ENCODE results near the gene BEND3. TPM values are rescaled to one million over a fixed set of nuclear protein-coding genes. Genes with fewer than 3 reads are reported as not detected.

The BEND3 gene
- polyA plus RNA-seq, 3 donors: 0.17 to 0.52 (median 0.24) TPM

GRCh38 chr6:107102414-107102805 lies 12.9 kb downstream of the BEND3 start:
- H3K9me3 Mint-ChIP-seq: no peaks in the 10 kb centered on the region
- no peaks in the 10 kb centered on the region for H4K20me1 ChIP-seq (ENCODE audit: insufficient read depth, low read length)
- H3K9ac ChIP-seq (ENCODE audit: insufficient read depth, low read length, poor library complexity, severe bottlenecking): no peak overlapping the region
- H2AFZ ChIP-seq (ENCODE audit: insufficient read depth, low read depth, low read length, poor library complexity, severe bottlenecking): no peak overlapping the region
- H3K9me3 ChIP-seq (replicated peaks in 1 of 2; ENCODE audit: control insufficient read depth in 1 of 2, insufficient read depth in 1 of 2, low read length in 2 of 2): no peaks in the 10 kb centered on the region
- no peaks in the 10 kb centered on the region for H3K4me1 ChIP-seq (ENCODE audit: control insufficient read depth in 1 of 2, insufficient read depth in 2 of 2, low read length in 2 of 2)
- H3K4me1 Mint-ChIP-seq: peaks cover 4% of the 10 kb centered on the region
- intact Hi-C loops (cut with micrococcal nuclease): no loop called here
- H3K4me3 Mint-ChIP-seq: no peak overlapping the region
- TF ChIP-seq CTCF (IDR thresholded peaks at IDR 0.05): no peak
- H3K27me3 Mint-ChIP-seq (ENCODE audit: low read depth in 3 of 3): peaks cover 0 to 1% (median 0%) of the 10 kb centered on the region in 3 donors
- H3K27ac ChIP-seq (ENCODE audit: low read depth in 1 of 2, low read length in 2 of 2): no peak overlapping the region
- H3K4me2 ChIP-seq (replicated peaks; ENCODE audit: extremely low read depth, low read length, poor library complexity, severe bottlenecking): no peak overlapping the region
- no peaks in the 10 kb centered on the region for H3K36me3 ChIP-seq (replicated peaks in 1 of 2; ENCODE audit: control insufficient read depth in 1 of 2, insufficient read depth in 2 of 2, low read length in 2 of 2)
- no peak overlapping the region for H3K27ac Mint-ChIP-seq
- no peak for DNase-seq
- H3K79me2 ChIP-seq (ENCODE audit: insufficient read depth, low read length): no peaks in the 10 kb centered on the region
- H3K27me3 ChIP-seq (ENCODE audit: control insufficient read depth in 2 of 2, insufficient read depth in 2 of 2, low read length in 2 of 2): no peaks in the 10 kb centered on the region
- WGBS (ENCODE audit: insufficient coverage): 89% methylated on average over 6 of the region's 7 CpGs
- no peak overlapping the region for H3K4me3 ChIP-seq (replicated peaks in 1 of 3; ENCODE audit: low read depth in 2 of 3, low read length in 3 of 3)
- no peaks in the 10 kb centered on the region for H3K36me3 Mint-ChIP-seq

GRCh38 chr6:107101686-107102413 lies 13.5 kb downstream of the BEND3 start:
- Histone ChIP-seq H3K4me1 (ENCODE audit: control insufficient read depth in 1 of 2, insufficient read depth in 2 of 2, low read length in 2 of 2) (no peaks in the 10 kb centered on the region), H3K9me3 (replicated peaks in 1 of 2; ENCODE audit: control insufficient read depth in 1 of 2, insufficient read depth in 1 of 2, low read length in 2 of 2) (no peaks in the 10 kb centered on the region), H3K9ac (ENCODE audit: insufficient read depth, low read length, poor library complexity, severe bottlenecking) (no peak overlapping the region), H3K36me3 (replicated peaks in 1 of 2; ENCODE audit: control insufficient read depth in 1 of 2, insufficient read depth in 2 of 2, low read length in 2 of 2) (no peaks in the 10 kb centered on the region), H3K27ac (ENCODE audit: low read depth in 1 of 2, low read length in 2 of 2) (no peak overlapping the region), H3K27me3 (ENCODE audit: control insufficient read depth in 2 of 2, insufficient read depth in 2 of 2, low read length in 2 of 2) (no peaks in the 10 kb centered on the region), H2AFZ (ENCODE audit: insufficient read depth, low read depth, low read length, poor library complexity, severe bottlenecking) (no peak overlapping the region), H3K4me3 (replicated peaks in 1 of 3; ENCODE audit: low read depth in 2 of 3, low read length in 3 of 3) (no peak overlapping the region), H4K20me1 (ENCODE audit: insufficient read depth, low read length) (no peaks in the 10 kb centered on the region), H3K4me2 (replicated peaks; ENCODE audit: extremely low read depth, low read length, poor library complexity, severe bottlenecking) (no peak overlapping the region), H3K79me2 (ENCODE audit: insufficient read depth, low read length) (no peaks in the 10 kb centered on the region)
- TF ChIP-seq CTCF (IDR thresholded peaks at IDR 0.05): no peak
- WGBS (ENCODE audit: insufficient coverage): 100% methylated on average over 5 of the region's 9 CpGs
- Mint-ChIP-seq H3K9me3 (peaks cover 0 to 1% (median 0%) of the 10 kb centered on the region in 7 donors), H3K27me3 (ENCODE audit: low read depth in 3 of 3) (peaks cover 0 to 1% (median 0%) of the 10 kb centered on the region in 3 donors), H3K4me1 (peaks cover 4% of the 10 kb centered on the region), H3K27ac (no peak overlapping the region), H3K4me3 (no peak overlapping the region), H3K36me3 (no peaks in the 10 kb centered on the region)
- intact Hi-C loops (cut with micrococcal nuclease): no loop called here
- DNase-seq: no peak
